Left ventricle myocardium superior (tissue), 1 donor: Measurements from ENCODE around the gene CCN2. TPM values are rescaled to one million over a fixed set of nuclear protein-coding genes. Genes with fewer than 3 reads are reported as not detected.

Source experiments
- ATAC-seq: fragments of 200-7000 bp; cut with Tn5 transposase; one replicate; pipeline ENCODE4 v1.9.1; 2020; ENCODE audit warnings: mild to moderate bottlenecking, moderate library complexity
- DNase-seq: peaks from one replicate; pipeline ENCODE4 v3.0.0-alpha.2; 2020
- intact Hi-C: fragments of 100-400 bp; cut with micrococcal nuclease; formaldehyde crosslinking; loops from one replicate; pipeline ENCODE4 v1.11.0; 2022
- long read RNA-seq: library from polyadenylated mRNA; unstranded; transcript quantifications from one replicate; pipeline ENCODE4 v2.0.0, GENCODE V29; 2021
- total RNA-seq: library from RNA; stranded (reverse); fragmentation: NEBNext Ultra II Directional; extraction: Animal tissue kit (Norgen Biotek cat#: 25700); gene quantifications from one replicate; pipeline ENCODE4 v1.2.1, GENCODE V29; 2021
- donor health status: DM: no; HTN: yes; CAD: no; lungs with severe emphysema.

Gene CCN2
- total RNA-seq: 14.3 TPM
- long read RNA-seq, transcript CTGF-201 (5 exons, 2,339 nt): major isoform, 27 of 33 reads
- long read RNA-seq, partial matches to known transcripts: 4 of 33 reads
- long read RNA-seq, other reads (novel, unspliced or antisense): 2 of 33 reads

GRCh38 chr6:131950767-131951575, at the start of gene CCN2:
TSS of gene CCN2 (minus strand) at chr6:131951372. CDS start at chr6:131951172, 200 bp downstream.
- peak; percentile 85 for DNase-seq
- peak; percentile 69 for ATAC-seq
- intact Hi-C loops: no loop called here

GRCh38 chr6:132000296-132000695, 49.1 kb upstream of the CCN2 start:
- ATAC-seq: no peak
- intact Hi-C loops: no loop called here
- DNase-seq: no peak

DNA sequence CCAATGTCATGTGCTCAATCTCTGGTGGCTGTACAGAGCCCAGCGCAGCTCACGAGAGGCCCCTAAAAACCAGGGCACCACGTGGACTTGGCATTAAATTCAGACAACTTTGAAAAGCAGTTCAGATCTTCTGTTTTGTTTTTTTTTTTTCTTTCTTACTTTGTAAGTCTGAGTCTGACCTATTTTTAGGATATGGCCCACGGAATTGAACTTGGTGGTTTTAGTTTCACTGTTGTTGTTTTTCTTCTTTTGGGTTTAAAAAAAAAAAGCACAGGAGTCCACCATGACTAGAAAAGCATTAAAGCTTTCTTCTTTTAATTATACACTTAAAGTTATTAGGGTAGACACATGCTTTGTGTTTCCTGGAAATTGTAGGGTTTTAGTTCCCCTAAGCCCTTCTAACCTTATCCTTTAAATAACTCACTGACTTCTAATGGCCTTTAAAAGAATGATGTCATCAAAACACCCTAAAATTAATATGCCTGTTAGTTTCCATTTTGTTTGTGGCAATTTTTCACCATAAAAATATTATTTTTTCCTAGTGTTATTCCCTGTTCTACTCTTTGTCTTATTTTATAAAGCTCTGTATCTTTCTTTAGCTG, 48.5 kb upstream of the CCN2 start:
- ATAC-seq (no peak), DNase-seq (no peak)
- intact Hi-C loops: no loop called here

DNA sequence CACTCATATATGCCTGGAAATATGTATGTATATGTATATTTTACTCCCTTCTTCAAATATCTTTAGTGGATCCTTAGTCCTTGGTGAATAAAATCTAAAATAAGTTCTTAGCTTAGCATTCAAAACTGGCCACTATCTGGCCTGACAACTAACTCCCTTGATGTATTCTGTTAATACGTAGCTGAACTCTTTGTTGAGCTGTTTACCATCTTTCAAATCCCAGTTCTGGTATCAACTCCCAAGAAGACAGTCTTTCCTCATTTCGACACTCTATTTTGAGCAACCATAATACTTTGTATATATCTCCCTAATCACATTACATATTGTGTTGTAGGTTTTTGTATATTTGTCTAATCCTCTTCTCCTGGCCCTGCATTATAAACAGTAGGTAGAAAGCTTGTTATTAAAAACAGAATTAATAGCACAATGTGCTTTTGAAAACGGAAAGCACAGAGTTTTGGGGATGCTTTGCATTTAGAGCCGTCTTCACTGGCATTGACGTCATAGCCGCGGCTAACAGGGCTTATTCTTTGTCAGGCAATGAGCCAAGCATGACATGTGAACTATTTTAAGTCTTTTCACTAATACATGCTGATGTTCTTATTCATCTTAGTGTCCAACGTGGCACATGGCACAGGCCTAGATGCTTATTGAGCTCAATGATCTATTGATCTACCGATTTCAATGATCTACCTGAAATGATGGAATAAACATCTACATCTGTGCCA, 47.2 kb upstream of the CCN2 start:
- ATAC-seq (peak; percentile 47), DNase-seq (no peak)
- intact Hi-C loops: no loop called here

GRCh38 chr6:131997429-131998153, 46.4 kb upstream of the CCN2 start:
- ATAC-seq (no peak), DNase-seq (no peak)
- intact Hi-C loops: no loop called here

- DNase-seq: no peak
- ATAC-seq: no peak
- intact Hi-C loops: no loop called here
Measured at GRCh38 chr6:131995917-131996316, 44.7 kb upstream of the CCN2 start.

DNA sequence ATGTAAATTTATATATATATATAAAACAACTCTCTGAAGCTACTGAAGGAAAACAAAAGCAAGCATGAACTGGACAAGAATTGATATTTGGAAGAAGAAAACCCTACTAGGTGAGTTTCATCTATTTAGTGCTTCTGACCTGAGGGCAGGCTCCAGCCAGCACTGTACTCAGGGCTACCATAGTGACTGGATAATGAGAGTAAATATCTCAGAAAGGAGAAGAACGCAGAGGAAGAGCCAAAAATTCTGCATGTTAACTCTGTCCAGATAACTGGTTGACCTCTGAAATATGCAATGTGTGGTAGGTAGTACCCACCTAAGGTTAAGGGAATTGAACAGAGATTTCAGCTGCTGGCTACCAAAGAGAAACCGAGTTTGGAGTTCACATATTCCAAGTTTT, 41.4 kb upstream of the CCN2 start:
- no peak for DNase-seq
- no peak for ATAC-seq
- intact Hi-C loops: no loop called here

- ATAC-seq (no peak), DNase-seq (no peak)
- intact Hi-C loops: no loop called here
Measured at GRCh38 chr6:131989036-131989435, 37.9 kb upstream of the CCN2 start.

DNA sequence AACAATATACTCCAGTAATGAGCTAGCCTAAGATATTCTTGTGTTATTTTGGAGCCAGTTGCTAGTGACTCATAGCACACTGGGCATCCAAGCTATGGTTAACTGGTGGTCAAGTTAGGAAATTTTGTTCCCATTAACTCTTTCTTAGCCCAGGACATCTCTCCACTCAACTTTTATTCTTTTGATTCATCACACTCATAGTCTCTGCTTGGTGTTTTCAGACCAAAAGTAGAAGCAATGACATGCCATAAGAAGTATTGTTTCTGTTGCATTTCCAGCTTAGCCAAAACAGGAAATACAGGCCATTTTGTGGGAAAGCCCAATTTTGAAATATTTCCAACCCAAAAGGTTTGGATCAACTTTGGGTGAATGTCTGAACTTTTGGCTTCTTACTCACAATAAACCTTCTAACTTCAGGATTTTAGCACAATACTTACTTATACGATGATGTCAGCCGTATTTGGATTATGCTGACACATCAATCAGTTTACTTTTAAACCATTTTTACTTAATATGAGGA, 31.6 kb upstream of the CCN2 start:
- no peak for DNase-seq
- intact Hi-C loops: no loop called here
- no peak for ATAC-seq

GRCh38 chr6:131981624-131981978, 30.4 kb upstream of the CCN2 start:
- DNase-seq (no peak), ATAC-seq (no peak)
- intact Hi-C loops: no loop called here

GRCh38 chr6:131980791-131981623, 29.8 kb upstream of the CCN2 start:
- intact Hi-C loops: no loop called here
- no peak for DNase-seq
- no peak for ATAC-seq

- intact Hi-C loops: no loop called here
- no peak for ATAC-seq
- no peak for DNase-seq
Measured at GRCh38 chr6:131980338-131980790, 29.2 kb upstream of the CCN2 start.

DNA sequence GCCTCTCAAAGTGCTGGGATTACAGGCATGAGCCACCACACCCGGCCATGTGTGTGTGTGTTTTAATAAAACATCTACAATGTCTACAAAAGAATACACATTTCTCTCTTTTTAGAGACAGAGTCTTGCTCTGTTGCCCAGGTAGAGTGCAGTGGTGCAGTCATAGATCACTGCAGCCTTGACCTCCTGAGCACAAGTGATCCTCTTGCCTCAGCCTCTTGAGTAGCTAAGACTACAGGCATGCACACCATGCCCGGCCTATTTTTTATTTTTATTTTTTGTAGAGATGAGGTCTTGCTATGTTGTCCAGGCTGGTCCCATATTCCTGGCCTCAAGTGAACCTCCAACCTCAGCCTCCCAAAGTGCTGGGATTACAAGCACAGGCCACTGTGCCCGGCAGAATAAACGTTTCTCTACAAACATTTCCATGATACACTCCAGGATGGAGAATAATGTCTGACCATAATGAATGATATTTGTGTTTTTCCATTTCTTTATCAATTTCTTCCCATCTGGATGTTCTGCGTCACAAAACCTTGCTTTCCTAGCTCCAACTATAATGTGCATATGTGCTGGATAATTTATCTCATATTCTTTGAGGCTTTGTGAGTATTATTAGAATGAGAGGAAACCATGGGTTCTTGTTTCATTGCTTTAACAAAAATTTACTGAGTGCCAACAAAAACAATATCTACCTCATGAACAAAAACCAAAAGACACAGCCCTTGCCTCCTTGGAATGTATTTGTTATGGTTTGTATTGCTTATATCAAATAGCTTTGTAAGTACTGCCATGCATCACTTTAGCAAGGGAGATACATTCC, 28.6 kb upstream of the CCN2 start:
- ATAC-seq: no peak
- DNase-seq: no peak
- intact Hi-C loops: no loop called here

- intact Hi-C loops: no loop called here
- no peak for DNase-seq
- no peak for ATAC-seq
Measured at GRCh38 chr6:131978522-131978921, 27.4 kb upstream of the CCN2 start.

DNA sequence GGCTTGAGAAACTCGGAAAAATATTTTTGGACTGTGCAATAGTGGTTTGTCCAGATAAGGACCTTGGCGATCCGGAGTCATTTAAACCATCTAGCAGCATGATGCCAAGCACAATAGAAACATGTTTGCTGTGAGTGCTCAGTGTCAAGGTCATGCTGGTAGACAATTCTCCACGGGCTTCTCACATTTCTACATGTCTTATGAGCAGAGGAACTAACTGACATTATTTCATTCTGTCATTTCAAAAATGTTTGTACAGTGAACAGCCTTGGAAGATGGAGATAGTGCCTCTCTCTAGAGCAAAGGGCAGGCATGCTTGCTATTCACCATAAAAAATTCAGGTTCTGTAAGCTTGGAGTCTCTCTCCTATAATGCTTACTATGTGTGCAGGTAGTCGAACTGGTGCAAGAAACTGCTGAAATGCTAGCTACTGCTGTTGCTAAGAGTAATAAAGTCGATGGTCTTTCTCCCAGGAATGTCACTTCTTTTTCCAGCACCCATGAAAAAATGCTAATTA, 25.4 kb upstream of the CCN2 start:
- ATAC-seq (peak; percentile 41), DNase-seq (no peak)
- intact Hi-C loops: no loop called here

DNA sequence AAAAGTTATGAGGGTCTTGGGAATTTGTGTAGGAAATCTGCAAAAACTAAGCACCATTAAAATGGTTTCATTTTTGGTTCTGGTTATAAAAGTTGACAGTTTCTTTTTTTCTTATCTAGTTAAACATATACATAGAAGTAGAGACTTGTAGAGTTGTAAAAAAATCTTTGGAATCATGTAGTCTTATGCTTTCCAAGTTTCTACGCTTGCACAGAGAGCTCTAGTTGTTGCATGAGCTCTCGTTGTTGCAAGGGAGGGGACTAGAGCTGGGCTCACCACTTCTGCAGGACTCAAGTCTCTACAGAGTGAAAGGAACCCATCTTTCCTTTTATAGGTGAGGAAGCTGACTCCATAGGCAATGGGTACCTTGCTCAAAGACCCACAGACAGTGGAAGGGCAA, 21.6 kb upstream of the CCN2 start:
- ATAC-seq (no peak), DNase-seq (no peak)
- intact Hi-C loops: no loop called here

DNA sequence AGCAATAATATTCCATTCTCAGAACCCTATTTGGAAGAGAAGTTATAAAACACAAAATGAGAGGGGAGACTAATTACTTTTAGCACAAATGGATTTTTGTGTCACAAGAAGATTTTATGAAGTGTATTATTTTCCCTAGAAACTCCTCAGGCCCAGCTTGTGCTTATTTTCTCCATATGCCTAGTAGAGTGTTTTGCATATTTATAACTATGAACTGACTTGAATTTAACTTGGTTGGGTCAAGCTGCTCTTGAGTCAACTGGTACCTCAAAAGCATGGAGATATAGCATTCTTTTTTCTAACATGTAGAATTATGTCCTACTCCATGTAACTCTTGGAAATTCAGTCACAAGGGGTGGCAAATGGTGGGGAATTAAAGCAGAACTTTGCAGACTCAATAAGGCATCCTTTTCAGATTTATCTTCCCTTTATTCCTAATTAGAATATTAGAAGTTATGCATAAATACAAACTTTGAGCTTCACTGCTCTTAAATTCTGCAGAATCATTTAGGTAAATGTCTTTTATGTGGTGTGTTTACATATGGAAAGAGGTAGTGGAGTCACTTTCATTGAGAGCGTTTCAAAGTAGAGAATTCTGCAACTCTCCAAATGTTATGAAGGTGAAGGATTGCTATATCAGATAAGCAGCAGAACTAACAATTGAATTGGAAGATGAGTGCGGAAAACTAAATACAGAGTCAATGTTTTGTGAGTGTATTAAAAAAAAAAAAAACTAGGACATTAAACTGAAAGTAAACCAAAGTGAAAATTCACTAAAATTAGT, 19.1 kb upstream of the CCN2 start:
- intact Hi-C loops: no loop called here
- no peak for DNase-seq
- ATAC-seq: no peak
